T-helper 2 cell treated with Interferon-gamma antibody and Interleukin-4, amounts not matched to agents 5 μg/mL and 100 μg/mL, for 36 hours (primary cell): ENCODE measurements around the gene FAIM.
"Not testable (repeated sequence)": the region's sequence is repeated elsewhere in the genome, so short reads cannot be mapped to it uniquely, and the experiment has no call there.

Source experiments
- DNase-seq: peaks from one replicate; pipeline ENCODE4 v3.0.0; 2021; ENCODE audit warnings: low spot score
- H3K27ac Mint-ChIP-seq: one replicate; pipeline ENCODE4 v1.8.0; 2021; ENCODE audit warnings: mild to moderate bottlenecking, mixed read lengths
- H3K27me3 Mint-ChIP-seq: one replicate; pipeline ENCODE4 v1.8.0; 2021; ENCODE audit warnings: low read depth, mixed read lengths
- H3K36me3 Mint-ChIP-seq: one replicate; pipeline ENCODE4 v1.8.0; 2021; ENCODE audit warnings: low read depth, mixed read lengths
- H3K4me1 Mint-ChIP-seq: one replicate; pipeline ENCODE4 v1.8.0; 2021; ENCODE audit warnings: low read depth, mixed read lengths
- H3K4me3 Mint-ChIP-seq: one replicate; pipeline ENCODE4 v1.8.0; 2022; ENCODE audit warnings: mild to moderate bottlenecking, moderate library complexity, mixed read lengths
- H3K9me3 Mint-ChIP-seq: one replicate; pipeline ENCODE4 v1.8.0; 2021; ENCODE audit warnings: mixed read lengths

FAIM gene

GRCh38 chr3:138593488-138594149 is 15.0 kb upstream of the FAIM start:
- Mint-ChIP-seq H3K4me3 (peak overlapping the region; percentile 93), H3K9me3 (peaks cover 3% of the 10 kb centered on the region), H3K4me1 (peaks cover 15% of the 10 kb centered on the region), H3K36me3 (peaks cover 1% of the 10 kb centered on the region), H3K27ac (peak overlapping the region; percentile 95), H3K27me3 (no peaks in the 10 kb centered on the region)
- no peak for DNase-seq

GRCh38 chr3:138594150-138594934 is 14.2 kb upstream of the FAIM start, which contains the start of gene CEP70:
Gene CEP70 (minus strand): TSS chr3:138594260. CDS start chr3:138572927, 21,333 bp downstream.
- peaks cover 7% of the 10 kb centered on the region for H3K9me3 Mint-ChIP-seq
- H3K36me3 Mint-ChIP-seq = peaks cover 1% of the 10 kb centered on the region
- peak within 1 kb of the TSS; percentile 95 for H3K27ac Mint-ChIP-seq
- H3K4me1 Mint-ChIP-seq = peaks cover 15% of the 10 kb centered on the region
- peak; percentile 87 for DNase-seq
- H3K27me3 Mint-ChIP-seq = no peaks in the 10 kb centered on the region
- peak within 1 kb of the TSS; percentile 93 for H3K4me3 Mint-ChIP-seq

GRCh38 chr3:138594935-138595610 is 13.5 kb upstream of the FAIM start:
- peak overlapping the region; percentile 93 for H3K4me3 Mint-ChIP-seq
- no peak for DNase-seq
- peaks cover 15% of the 10 kb centered on the region for H3K4me1 Mint-ChIP-seq
- H3K36me3 Mint-ChIP-seq = peaks cover 1% of the 10 kb centered on the region
- peak overlapping the region; percentile 95 for H3K27ac Mint-ChIP-seq
- H3K9me3 Mint-ChIP-seq = peaks cover 7% of the 10 kb centered on the region
- no peaks in the 10 kb centered on the region for H3K27me3 Mint-ChIP-seq

GRCh38 chr3:138597186-138597976 is 11.2 kb upstream of the FAIM start:
- peaks cover 12% of the 10 kb centered on the region for H3K4me1 Mint-ChIP-seq
- not testable (repeated sequence) for DNase-seq, H3K27me3 Mint-ChIP-seq, H3K36me3 Mint-ChIP-seq, H3K9me3 Mint-ChIP-seq, H3K4me3 Mint-ChIP-seq, H3K27ac Mint-ChIP-seq

- no peak for DNase-seq
- Mint-ChIP-seq H3K36me3 (no peaks in the 10 kb centered on the region), H3K4me1 (peaks cover 10% of the 10 kb centered on the region), H3K4me3 (no peak overlapping the region), H3K27ac (no peak overlapping the region), H3K27me3 (no peaks in the 10 kb centered on the region), H3K9me3 (peaks cover 7% of the 10 kb centered on the region)
These were observed 10.0 kb upstream of the FAIM start for GRCh38 chr3:138598534-138598933.

GRCh38 chr3:138600100-138600745 is 8.3 kb upstream of the FAIM start:
- no peak for DNase-seq
- Mint-ChIP-seq H3K36me3 (no peaks in the 10 kb centered on the region), H3K4me1 (no peaks in the 10 kb centered on the region), H3K9me3 (peaks cover 13% of the 10 kb centered on the region), H3K27me3 (no peaks in the 10 kb centered on the region), H3K27ac (no peak overlapping the region), H3K4me3 (no peak overlapping the region)

GRCh38 chr3:138601661-138602060 is 6.9 kb upstream of the FAIM start:
- not testable (repeated sequence) for H3K27ac Mint-ChIP-seq, H3K4me1 Mint-ChIP-seq, DNase-seq, H3K27me3 Mint-ChIP-seq, H3K36me3 Mint-ChIP-seq, H3K4me3 Mint-ChIP-seq
- H3K9me3 Mint-ChIP-seq = peaks cover 13% of the 10 kb centered on the region

- not testable (repeated sequence) for H3K4me3 Mint-ChIP-seq, H3K27ac Mint-ChIP-seq, H3K36me3 Mint-ChIP-seq, DNase-seq, H3K27me3 Mint-ChIP-seq, H3K9me3 Mint-ChIP-seq, H3K4me1 Mint-ChIP-seq
These were observed 4.4 kb upstream of the FAIM start for GRCh38 chr3:138604106-138604595.

GRCh38 chr3:138609898-138610266 is 1.3 kb downstream of the FAIM start:
- no peaks in the 10 kb centered on the region for H3K36me3 Mint-ChIP-seq
- peak overlapping the region; percentile 89 for H3K27ac Mint-ChIP-seq
- H3K4me3 Mint-ChIP-seq = peak overlapping the region; percentile 83
- H3K27me3 Mint-ChIP-seq = peaks cover 4% of the 10 kb centered on the region
- peaks cover 14% of the 10 kb centered on the region for H3K4me1 Mint-ChIP-seq
- no peaks in the 10 kb centered on the region for H3K9me3 Mint-ChIP-seq
- no peak for DNase-seq

- H3K27me3 Mint-ChIP-seq = peaks cover 20% of the 10 kb centered on the region
- no peak overlapping the region for H3K27ac Mint-ChIP-seq
- DNase-seq = no peak
- H3K4me3 Mint-ChIP-seq = no peak overlapping the region
- H3K4me1 Mint-ChIP-seq = peaks cover 3% of the 10 kb centered on the region
- no peaks in the 10 kb centered on the region for H3K36me3 Mint-ChIP-seq
- no peaks in the 10 kb centered on the region for H3K9me3 Mint-ChIP-seq
These were observed 6.9 kb downstream of the FAIM start for GRCh38 chr3:138615462-138615861.

GRCh38 chr3:138620431-138620830 is 11.9 kb downstream of the FAIM start:
- Mint-ChIP-seq H3K9me3 (no peaks in the 10 kb centered on the region), H3K27ac (no peak overlapping the region), H3K27me3 (peaks cover 19% of the 10 kb centered on the region), H3K4me1 (no peaks in the 10 kb centered on the region), H3K36me3 (no peaks in the 10 kb centered on the region), H3K4me3 (no peak overlapping the region)
- DNase-seq = no peak

- Mint-ChIP-seq H3K36me3 (no peaks in the 10 kb centered on the region), H3K27ac (no peak overlapping the region), H3K4me1 (no peaks in the 10 kb centered on the region), H3K9me3 (no peaks in the 10 kb centered on the region), H3K4me3 (no peak overlapping the region), H3K27me3 (peaks cover 6% of the 10 kb centered on the region)
- no peak for DNase-seq
These were observed 15.9 kb downstream of the FAIM start for GRCh38 chr3:138624518-138624917.

GRCh38 chr3:138625707-138626365 is 17.3 kb downstream of the FAIM start:
- Mint-ChIP-seq H3K27ac (no peak overlapping the region), H3K9me3 (no peaks in the 10 kb centered on the region), H3K36me3 (no peaks in the 10 kb centered on the region), H3K27me3 (peaks cover 2% of the 10 kb centered on the region), H3K4me1 (no peaks in the 10 kb centered on the region), H3K4me3 (no peak overlapping the region)
- DNase-seq = no peak
